ENCODE measurements around the gene CD36. TPM values are rescaled to one million over a fixed set of nuclear protein-coding genes. Genes with fewer than 3 reads are reported as not detected.

The CD36 gene
- total RNA-seq, 1 donor from 2014 or later: not detected

DNA sequence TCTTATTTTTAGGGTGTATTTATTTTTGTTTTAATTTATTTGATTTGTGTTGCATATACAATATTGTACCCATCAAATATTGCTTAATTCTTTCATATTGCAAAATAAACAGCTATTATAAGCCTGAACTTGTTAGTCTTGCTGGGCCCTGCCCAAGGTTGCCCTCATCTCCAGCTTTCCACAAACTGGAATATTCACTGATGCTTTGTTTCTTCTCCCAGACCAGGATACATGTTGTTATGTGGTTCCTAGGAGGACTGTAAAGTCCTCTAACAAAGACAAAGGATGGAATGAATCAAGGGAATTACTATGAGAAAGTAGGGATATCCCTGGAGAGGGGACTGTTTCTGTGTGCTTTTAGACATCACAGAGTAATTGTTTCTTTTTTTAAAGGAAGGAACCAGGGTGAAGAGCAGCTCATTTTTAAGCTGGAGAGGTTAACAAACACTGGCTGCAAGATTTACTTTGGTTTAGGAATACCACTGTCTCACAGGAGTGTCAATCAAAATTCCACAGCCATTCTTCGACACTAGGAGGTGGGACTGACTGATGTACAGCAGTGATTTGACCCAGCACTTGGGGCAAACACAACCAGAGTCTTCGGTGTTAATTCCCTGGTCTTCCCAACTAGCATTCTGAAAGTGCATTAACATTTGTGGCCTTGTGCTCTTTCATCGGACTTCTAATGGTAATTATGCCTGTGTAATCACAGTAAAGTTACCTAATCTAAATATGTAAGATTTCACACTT, 14.8 kb upstream of the CD36 start:
- intact Hi-C loops (cut with micrococcal nuclease): no loop called here

DNA sequence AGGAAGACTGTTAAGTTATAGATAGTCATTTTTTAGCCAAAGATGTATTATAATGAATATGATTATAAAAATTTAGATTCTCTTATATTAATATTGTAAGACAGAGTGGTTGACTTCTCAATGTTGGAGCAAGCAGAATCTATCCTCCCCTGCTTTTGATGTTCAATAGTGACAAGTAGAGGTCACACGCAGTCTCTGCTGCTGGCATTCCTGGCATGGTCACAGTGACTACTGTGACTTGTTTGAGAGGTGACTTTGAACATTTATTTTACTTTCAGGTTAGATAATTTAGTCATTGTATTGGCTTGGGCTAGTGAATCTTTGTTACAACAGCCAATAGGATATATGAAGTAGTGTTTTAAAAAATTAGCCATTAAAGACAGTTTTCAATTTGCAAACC, 13.7 kb upstream of the CD36 start:
- intact Hi-C loops (cut with micrococcal nuclease): no loop called here

DNA sequence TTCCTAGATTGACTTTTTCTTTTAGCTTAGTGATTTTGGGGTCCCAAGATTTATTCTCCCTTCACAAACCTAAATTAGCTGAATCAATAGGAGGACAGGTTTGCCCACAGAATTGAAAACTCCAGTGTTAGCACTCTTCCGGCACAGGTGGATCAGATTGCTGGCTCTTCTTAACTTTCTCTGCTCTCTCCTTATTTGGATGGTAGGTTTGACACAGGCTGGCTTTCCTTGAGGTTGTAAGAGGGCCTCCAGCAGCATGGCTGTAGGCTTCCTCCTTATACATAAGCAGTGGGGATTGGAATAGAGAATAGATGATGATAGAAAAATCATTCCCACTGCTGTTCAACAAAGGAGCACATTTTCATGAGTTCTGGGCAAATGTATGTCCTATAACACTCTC, 9.4 kb upstream of the CD36 start:
- intact Hi-C loops (cut with micrococcal nuclease): no loop called here

DNA sequence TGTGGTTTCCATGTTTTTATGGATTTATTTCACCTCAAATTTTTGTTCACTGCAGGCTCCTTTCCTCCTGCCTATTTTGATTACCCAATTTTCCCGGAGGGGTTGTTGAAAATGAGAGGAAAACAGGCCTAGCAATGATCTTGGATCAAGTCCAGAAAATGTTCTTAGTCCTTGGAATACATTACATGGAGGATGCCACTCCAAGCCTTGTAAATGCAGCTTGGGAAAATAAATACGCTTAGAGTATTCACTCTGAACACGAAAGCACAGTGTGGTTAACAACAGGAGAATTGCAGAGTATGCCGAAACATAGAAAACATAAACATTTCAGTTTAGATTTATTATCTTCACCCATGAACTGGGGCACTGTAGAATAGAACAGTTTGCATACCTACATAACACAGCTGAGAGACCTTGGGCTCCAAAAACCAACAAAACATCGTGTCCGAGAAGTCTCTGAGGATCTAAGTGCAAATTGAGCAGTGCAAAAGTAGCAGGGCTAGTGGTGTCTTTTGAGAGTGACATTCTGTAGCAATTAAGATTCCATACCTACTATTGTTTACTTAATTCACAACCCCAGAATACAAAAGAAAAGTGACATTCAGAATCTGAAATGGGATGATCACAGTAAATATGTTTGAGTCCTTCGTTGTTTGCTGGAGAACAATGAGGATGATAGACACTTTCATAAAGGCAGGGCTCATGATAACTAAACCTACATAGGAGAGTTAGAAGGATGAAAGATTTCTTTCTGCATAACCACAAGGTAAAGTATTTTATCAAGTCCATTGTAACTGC, 7.6 kb upstream of the CD36 start:
- intact Hi-C loops (cut with micrococcal nuclease): no loop called here

DNA sequence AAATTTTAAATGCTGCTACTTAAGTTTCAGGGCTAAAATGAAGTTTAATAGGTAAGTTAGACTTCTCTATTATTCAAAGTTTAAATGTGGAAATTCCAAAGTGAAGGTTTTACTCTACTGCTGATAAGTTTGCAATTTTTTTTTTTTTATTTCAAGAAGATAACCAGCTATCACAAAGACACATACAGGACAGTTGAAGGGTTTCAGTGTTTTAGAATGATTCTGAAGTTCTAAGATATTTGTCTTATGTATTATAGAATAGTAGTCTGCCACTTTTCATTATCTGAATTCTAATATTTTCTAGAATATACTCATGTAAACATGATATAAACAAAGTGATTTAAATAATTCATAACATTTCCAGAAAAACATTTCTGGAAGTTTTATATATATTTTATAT, 7.0 kb upstream of the CD36 start:
- intact Hi-C loops (cut with micrococcal nuclease): no loop called here

DNA sequence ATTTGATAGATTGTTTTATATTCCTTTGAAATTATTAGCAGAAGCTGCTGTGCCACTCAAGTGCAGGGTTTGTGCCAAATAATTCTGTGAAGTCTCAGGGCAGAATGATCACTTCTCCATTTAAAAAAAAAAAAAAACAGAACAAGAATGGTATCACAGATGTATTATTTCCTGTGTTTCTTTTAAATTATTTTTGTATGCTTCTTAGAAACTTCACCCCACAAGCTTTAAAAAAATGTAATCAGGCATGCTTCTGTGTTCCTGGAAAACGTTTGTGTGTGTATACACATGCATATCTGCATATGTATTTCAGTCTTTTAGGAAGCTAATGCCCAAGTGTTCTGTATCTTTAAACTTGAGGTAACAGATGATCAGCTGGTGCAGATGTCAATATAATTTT, 6.3 kb upstream of the CD36 start:
- intact Hi-C loops (cut with micrococcal nuclease): no loop called here

DNA sequence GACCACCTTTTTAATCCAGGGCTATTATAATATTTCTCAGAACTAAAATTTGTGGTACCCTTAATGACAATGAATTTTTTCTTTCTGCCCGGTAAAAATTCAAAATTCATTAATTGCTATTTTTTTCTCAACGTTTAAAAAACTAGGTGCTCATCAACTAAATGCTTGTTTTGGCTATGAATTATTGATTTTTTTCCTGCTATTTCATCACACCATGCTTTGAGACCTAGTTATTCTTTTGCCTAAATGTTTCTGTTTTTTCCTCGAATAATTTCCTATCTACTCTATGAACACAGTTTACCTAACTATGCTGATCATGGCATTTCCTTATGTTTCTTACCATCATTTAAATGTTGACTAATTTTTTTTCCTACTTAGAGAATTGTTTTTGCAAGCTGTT, 5.6 kb upstream of the CD36 start:
- intact Hi-C loops (cut with micrococcal nuclease): no loop called here

DNA sequence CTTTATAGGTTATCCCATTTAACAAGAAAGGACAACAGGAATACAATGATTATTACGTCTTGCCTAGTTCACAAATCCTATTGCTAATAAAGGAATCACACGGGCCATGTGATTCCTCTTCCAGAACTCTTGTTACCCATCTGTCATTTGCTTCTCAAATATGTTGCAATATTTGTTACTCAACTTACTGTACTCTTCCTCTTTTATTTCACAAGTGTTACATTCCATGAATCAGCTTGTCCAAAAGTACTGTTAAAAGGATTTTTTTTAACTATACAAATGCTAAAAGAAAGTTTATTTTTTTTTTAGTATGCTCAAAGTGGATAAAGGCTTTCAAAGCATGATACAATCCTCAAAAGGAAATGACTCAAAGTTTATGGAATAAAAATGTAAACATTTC, 3.9 kb upstream of the CD36 start:
- intact Hi-C loops (cut with micrococcal nuclease): no loop called here

DNA sequence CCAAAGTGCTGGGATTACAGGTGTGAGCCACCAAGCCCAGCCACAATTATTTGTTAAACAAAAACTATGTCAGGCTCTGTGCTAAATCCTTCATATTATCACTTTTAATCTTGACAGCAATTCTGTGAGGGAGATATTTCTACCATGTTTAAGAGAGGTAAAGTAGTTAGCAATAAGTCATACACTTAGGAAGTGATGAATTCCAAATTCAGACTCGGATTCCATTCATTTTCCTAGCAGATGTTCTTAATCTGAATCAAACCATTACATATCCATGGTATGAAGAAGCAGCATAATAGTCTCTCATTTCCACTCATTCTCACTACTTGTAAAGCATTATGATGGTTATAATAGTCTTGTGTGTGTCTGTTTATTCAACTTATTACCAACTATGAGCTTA, 2.9 kb upstream of the CD36 start:
- intact Hi-C loops (cut with micrococcal nuclease): no loop called here

DNA sequence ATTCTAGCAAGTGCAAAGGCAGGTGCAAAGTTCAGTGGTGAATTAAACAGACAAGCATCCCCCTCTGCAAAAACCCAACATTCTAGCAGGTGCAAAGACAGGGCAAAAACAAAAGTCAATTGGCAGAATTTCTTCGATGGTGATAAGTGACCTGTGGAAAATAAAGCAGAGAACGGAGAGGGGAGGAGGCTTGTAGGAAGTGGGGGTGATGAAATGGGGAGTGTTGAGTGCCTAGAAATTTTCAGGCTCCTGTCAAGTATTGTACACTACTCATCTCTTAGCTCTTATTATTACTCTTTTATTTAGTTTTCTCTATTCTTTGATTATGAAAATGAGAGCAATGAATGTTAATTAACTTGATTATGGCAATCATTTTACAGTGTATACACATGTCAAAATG, 2.4 kb upstream of the CD36 start:
- intact Hi-C loops (cut with micrococcal nuclease): no loop called here

DNA sequence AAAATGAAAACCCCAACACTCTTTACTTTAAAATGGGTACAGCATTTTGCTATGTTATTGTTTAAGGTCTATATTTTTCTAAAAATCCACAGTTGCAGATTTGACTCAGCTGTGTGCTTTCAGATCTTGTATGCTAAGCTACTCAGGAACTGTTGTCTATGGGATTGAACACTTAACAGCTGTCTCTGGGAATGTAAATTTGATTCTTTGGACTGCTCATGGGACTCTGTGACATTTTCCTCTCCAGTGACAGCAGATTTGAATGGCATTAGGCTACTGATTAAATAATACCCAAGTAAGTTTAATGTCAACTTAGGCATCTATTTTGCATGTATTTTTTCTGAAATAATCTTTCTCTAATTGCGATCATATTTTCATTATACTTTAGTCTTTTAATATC, 1.7 kb upstream of the CD36 start:
- intact Hi-C loops (cut with micrococcal nuclease): no loop called here

DNA sequence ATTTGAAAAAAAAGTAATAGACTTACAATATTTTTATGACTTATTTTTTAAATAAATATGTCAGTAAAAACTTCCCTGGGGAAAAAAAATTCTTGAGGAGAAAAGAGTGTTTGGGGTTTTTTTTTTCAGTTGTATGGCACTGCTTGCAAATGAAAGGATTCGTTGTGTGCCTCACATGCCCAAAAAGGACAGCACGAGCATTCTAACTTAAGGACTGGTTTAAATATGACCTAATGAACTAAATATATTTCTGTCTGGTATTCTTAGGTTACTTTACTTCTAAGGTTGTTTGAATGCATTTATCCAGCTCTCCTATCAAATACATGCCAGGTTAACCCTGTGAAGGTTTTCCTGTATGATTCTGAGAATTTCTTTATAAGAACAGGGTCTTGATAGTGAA, 988 bp upstream of the CD36 start:
- intact Hi-C loops (cut with micrococcal nuclease): no loop called here

DNA sequence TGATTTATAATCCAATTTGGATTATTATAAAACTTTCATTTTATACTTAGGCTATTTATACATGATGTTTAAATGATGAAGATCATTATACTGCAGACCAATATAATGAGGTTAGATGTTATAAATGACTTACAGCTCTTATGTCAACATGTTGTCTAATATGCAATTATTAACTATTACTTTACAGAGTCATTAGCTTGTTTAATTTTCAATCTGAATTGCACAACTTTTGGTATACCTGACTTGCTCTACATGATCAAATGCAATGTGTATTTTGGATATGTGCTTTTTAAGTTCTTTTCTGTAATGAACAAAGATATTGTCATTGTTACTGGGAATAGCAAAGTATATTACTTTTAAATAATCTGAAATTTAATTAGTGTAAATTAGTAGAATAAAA, 569 bp downstream of the CD36 start:
- intact Hi-C loops (cut with micrococcal nuclease): no loop called here

DNA sequence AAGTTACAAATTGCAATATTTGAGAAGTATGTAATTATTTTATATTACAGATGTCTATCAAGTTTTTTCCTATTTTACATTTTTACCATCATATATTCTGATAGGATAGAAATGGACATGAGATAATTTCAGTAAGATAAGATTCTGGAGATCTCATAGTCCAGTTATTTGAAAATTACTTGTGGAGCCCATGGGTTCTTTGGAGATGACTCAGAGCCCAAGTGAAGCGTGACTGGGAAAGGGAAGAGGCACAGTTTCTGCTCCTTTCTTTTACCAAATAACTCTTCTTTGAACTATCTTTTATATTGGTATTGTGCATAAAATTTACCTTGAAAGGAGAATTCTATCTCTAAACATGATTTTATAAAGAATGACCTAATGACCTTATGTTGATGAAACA, 2.4 kb downstream of the CD36 start:
- intact Hi-C loops (cut with micrococcal nuclease): no loop called here

DNA sequence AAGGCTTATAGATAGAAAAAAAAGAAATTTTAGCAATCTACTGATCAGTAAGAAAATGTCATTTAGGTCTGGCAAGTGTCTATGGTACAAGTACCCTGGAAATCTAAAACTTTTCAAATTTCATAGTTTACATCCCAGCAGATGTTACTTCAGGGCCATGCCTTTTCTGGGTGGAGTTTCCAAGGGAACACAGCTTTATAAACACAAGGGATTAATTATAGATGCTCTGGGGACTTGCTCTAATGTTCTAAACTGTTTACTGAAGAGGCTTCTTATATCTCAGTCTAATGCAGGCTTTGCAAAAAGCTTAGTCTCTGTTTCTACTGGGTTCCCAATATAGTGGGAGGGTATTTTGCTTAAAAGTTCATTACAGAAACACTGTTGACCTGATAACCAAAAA, 3.1 kb downstream of the CD36 start:
- intact Hi-C loops (cut with micrococcal nuclease): no loop called here

DNA sequence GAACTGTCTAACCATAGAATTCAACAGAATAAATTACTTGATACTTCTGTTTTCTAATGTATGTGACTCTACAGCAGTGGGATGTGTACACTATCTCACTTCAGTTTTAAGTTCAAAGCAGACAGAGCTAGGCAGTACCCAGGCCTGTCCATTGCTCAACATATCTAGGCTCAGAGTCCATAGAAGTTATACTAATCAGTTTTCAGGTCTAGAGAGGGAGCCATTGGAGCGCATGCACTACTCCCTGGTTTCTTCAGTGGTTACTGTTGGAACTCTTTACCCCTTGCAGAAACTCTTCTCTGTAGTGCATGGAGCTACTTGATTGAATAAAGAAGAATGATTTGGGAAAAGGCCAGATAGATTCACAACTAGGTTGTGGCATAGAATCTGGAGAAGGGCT, 4.4 kb downstream of the CD36 start:
- intact Hi-C loops (cut with micrococcal nuclease): no loop called here

DNA sequence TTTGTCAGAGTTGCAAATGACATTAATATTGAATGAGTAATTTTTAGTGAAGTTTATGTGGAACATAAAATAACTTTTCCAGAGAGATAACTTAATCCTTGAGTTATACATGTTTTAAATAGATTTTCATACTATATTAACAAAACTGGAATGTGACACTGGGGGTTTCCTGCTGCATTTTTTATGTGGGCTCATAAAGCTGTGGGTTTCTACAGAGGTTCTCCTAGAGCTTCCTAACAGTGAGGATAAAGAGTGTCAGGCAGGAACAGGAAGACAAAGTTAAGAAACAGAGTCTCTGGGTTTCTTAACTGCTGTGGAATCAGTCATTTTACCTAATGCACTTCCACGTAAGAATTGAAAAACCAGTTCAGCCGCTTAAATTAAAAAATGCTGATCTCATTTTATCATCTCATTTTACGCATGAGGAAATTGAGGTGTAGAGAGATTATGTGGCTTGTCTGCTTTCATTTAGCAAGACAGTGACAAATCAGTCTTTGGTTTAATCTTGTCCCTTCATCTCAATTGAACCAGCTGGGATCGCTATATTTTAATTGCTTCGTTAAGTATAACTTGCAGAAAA, 5.0 kb downstream of the CD36 start:
- intact Hi-C loops (cut with micrococcal nuclease): no loop called here

DNA sequence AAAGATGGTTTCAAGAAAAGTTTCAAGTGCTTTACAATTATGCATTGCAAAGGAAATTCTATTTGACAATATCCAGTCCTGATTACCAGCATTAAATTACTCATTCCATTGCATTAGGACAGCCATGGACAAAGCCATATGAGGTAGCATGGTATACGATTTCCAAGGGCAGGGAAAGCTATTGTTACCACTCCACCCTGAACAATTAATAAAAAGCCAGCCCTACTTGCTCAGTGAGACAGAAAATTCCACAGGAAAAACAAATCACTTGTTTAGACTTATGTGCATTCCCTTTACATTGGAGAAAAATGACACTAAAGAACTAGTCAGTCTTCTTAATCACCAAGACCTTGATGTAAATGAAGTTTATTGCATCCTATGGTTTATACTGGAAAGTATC, 5.6 kb downstream of the CD36 start:
- intact Hi-C loops (cut with micrococcal nuclease): no loop called here

DNA sequence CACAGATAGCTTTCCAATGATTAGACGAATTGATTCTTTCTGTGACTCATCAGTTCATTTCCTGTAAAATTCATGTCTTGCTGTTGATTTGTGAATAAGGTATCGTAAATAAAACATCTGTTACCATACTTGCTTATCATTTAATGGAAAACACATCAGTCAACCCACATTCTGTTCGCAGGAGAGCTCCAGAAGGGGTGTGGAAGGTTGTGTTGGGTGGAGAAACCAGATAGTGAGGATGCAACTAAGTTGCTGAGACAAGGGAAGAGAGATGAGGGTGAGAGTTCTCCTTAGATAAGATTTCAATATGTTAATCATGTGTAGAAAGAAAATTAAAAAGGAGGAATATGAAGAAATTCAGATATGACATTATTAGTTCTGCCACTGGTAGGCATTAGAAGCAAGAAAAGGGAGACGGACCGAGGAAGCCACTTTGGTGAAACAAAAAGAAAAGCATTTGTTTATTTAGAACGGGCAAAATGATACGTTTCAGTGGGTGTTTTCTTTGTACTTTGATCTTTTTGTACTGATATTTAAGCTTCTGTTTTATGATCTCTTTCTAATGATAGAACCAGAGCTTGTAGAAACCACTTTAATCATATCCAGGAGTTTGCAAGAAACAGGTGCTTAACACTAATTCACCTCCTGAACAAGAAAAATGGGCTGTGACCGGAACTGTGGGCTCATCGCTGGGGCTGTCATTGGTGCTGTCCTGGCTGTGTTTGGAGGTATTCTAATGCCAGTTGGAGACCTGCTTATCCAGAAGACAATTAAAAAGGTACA, 7.8 kb downstream of the CD36 start:
- intact Hi-C loops (cut with micrococcal nuclease): no loop called here

DNA sequence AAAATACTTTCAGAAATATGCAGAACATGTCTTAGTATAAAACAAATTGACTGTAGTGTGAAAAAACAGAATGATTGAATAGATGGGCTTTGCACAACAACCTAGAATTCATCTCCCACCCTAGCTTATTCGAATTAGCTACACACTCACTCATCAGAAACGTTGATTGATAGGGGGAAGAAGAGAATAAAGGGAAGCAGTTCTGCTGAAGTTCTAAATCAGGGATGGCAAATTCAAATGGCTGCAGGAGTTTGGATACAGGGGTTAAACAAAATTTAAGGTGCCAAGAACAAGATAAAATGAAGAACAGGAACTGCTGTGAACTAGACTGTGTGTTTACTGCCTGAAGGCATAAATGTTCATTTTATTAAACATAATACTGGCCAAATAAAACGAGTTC, 9.0 kb downstream of the CD36 start:
- intact Hi-C loops (cut with micrococcal nuclease): no loop called here

DNA sequence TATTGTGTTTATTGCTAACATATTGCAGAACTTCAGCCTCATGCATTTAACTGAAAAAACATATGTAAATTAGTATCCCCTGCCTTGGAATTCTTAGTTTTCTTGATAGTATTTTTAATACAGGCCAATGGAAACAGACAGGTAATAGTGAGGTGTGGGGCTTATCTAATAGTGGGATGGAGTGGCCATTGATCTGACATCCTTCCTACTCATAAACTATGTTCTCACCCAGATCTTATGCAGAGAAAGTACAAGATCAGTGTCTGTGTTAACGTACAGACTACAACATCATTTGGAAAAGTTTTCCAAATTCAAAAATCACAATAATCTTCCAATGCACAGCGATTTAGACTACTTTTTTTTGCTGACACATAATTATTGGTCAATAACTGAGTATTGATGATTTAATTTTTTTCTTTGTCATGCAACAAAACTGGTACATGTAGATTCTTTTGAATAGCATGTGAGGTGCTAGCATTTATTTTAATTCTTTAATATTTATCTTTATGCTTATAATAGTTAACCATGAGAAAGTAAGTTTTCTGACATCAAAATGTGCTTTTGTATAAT, 9.7 kb downstream of the CD36 start:
- intact Hi-C loops (cut with micrococcal nuclease): no loop called here

DNA sequence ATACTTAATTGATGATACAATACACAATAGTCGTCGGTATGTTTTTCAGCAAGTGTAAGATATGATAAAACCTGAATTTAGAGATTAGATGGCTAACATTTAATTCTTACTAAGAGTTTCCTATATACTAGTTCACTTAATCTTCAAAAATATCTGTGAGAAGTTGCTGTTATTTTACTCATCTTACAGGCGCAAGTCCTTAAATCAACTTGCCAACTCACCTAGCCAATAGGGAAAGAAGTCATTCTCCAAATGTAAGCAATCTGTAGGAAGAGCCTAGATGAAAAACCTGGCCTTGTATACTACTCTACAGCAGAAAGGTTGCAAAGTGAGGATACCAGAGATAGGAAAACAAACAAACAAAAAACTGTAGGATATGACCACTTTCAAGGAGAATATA, 10.6 kb downstream of the CD36 start:
- intact Hi-C loops (cut with micrococcal nuclease): no loop called here
